ENCODE data around the gene C2orf76. TPM values are rescaled to one million over a fixed set of nuclear protein-coding genes. Genes with fewer than 3 reads are reported as not detected.

Gene C2orf76
- total RNA-seq, 2 donors from 2014 or later, result 10.7 to 10.9 TPM

- no peak for DNase-seq
- no peak overlapping the region for H3K4me3 ChIP-seq (ENCODE audit: low read length)
- WGBS, 2 experiments (ENCODE audit: insufficient coverage in 1 of 2, insufficient read length in 1 of 2), result 89 to 95% methylated on average over 3 to 4 of the region's 4 CpGs
- no peaks in the 10 kb centered on the region for H3K4me1 ChIP-seq (ENCODE audit: control insufficient read depth, insufficient read depth, low read length)
- H3K9me3 ChIP-seq (ENCODE audit: control insufficient read depth, low read length), result peaks cover 8% of the 10 kb centered on the region
- H3K27me3 ChIP-seq (ENCODE audit: control insufficient read depth, insufficient read depth, low read length, poor library complexity, severe bottlenecking), result no peaks in the 10 kb centered on the region
- H3K36me3 ChIP-seq (ENCODE audit: control insufficient read depth, insufficient read depth, low read length), result no peaks in the 10 kb centered on the region
- Mint-ChIP-seq H3K36me3 (ENCODE audit: low read depth) (no peaks in the 10 kb centered on the region), H3K27me3 (ENCODE audit: insufficient read depth) (no peaks in the 10 kb centered on the region), H3K27ac (no peak overlapping the region), H3K4me3 (no peak overlapping the region), H3K9me3 (peaks cover 13% of the 10 kb centered on the region), H3K4me1 (peaks cover 11% of the 10 kb centered on the region)
- TF ChIP-seq, protein P1, sequence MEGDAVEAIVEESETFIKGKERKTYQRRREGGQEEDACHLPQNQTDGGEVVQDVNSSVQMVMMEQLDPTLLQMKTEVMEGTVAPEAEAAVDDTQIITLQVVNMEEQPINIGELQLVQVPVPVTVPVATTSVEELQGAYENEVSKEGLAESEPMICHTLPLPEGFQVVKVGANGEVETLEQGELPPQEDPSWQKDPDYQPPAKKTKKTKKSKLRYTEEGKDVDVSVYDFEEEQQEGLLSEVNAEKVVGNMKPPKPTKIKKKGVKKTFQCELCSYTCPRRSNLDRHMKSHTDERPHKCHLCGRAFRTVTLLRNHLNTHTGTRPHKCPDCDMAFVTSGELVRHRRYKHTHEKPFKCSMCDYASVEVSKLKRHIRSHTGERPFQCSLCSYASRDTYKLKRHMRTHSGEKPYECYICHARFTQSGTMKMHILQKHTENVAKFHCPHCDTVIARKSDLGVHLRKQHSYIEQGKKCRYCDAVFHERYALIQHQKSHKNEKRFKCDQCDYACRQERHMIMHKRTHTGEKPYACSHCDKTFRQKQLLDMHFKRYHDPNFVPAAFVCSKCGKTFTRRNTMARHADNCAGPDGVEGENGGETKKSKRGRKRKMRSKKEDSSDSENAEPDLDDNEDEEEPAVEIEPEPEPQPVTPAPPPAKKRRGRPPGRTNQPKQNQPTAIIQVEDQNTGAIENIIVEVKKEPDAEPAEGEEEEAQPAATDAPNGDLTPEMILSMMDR (conservative IDR thresholded peaks at IDR 0.05), result no peak
- no peak overlapping the region for H3K9ac ChIP-seq (ENCODE audit: extremely low read depth, low read length, poor library complexity, severe bottlenecking)
- H3K27ac ChIP-seq (ENCODE audit: low read depth, low read length), result no peak overlapping the region
Measured at GRCh38 chr2:119409506-119409905, 42.9 kb upstream of the C2orf76 start.

- H3K36me3 Mint-ChIP-seq (ENCODE audit: low read depth), result no peaks in the 10 kb centered on the region
- peaks cover 11% of the 10 kb centered on the region for H3K4me1 Mint-ChIP-seq
- DNase-seq, result peak; percentile 76
- Histone ChIP-seq H3K9ac (ENCODE audit: extremely low read depth, low read length, poor library complexity, severe bottlenecking) (no peak overlapping the region), H3K4me1 (ENCODE audit: control insufficient read depth, insufficient read depth, low read length) (no peaks in the 10 kb centered on the region), H3K27me3 (ENCODE audit: control insufficient read depth, insufficient read depth, low read length, poor library complexity, severe bottlenecking) (no peaks in the 10 kb centered on the region), H3K36me3 (ENCODE audit: control insufficient read depth, insufficient read depth, low read length) (no peaks in the 10 kb centered on the region), H3K27ac (ENCODE audit: low read depth, low read length) (no peak overlapping the region), H3K9me3 (ENCODE audit: control insufficient read depth, low read length) (peaks cover 4% of the 10 kb centered on the region), H3K4me3 (ENCODE audit: low read length) (no peak overlapping the region)
- peak overlapping the region; percentile 24 for H3K4me3 Mint-ChIP-seq
- H3K27ac Mint-ChIP-seq, result peak overlapping the region; percentile 71
- peaks cover 8% of the 10 kb centered on the region for H3K9me3 Mint-ChIP-seq
- TF ChIP-seq, protein P1 (conservative IDR thresholded peaks at IDR 0.05), result no peak
- H3K27me3 Mint-ChIP-seq (ENCODE audit: insufficient read depth), result peaks cover 2% of the 10 kb centered on the region
- 49 to 81% methylated on average over 3 to 5 of the region's 5 CpGs for WGBS, 2 experiments (ENCODE audit: insufficient coverage in 1 of 2, insufficient read length in 1 of 2)
Measured at GRCh38 chr2:119408221-119408619, 41.6 kb upstream of the C2orf76 start.

DNA sequence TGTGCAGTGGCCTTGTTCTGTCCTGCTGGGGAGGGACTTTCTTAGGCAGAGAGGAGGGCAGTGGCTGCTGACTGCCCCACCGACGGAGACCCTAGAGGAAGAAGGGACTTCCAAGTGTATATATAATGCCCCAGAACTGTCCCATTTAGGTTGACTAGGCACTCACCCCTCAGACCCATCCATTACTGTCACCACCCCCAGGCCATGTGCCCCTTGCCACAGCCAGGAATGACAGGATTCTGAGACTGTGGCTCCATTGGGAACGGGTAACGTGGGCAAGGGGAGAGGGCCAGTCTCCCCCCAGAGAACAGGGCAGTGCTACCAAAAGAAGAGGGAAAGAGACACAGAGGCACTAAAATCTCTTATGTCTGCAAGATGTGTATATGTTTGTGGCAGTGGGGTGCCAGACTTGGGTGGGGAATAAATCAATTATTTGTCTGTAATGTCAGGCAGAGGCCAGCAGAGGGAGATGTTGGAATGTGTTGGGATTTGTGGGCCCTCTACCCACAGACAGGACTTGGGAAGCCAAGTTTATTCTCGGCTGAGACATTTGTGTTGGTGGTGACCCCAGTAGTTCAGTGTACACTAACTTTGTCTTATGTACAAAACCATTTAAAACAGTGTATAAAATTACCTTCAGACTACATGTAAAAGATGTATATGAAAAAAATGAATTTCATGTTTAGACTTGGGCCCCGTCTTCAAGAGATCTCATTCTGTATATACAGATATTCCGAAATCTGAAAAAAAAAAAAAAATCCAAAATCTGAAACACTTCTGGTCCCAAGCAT is 41.0 kb upstream of the C2orf76 start:
- no peaks in the 10 kb centered on the region for H3K36me3 Mint-ChIP-seq (ENCODE audit: low read depth)
- peaks cover 8% of the 10 kb centered on the region for H3K9me3 Mint-ChIP-seq
- H3K27ac Mint-ChIP-seq, result peak overlapping the region; percentile 71
- Histone ChIP-seq H3K9ac (ENCODE audit: extremely low read depth, low read length, poor library complexity, severe bottlenecking) (no peak overlapping the region), H3K27me3 (ENCODE audit: control insufficient read depth, insufficient read depth, low read length, poor library complexity, severe bottlenecking) (no peaks in the 10 kb centered on the region), H3K27ac (ENCODE audit: low read depth, low read length) (no peak overlapping the region), H3K36me3 (ENCODE audit: control insufficient read depth, insufficient read depth, low read length) (no peaks in the 10 kb centered on the region), H3K4me1 (ENCODE audit: control insufficient read depth, insufficient read depth, low read length) (no peaks in the 10 kb centered on the region), H3K9me3 (ENCODE audit: control insufficient read depth, low read length) (peaks cover 4% of the 10 kb centered on the region), H3K4me3 (ENCODE audit: low read length) (no peak overlapping the region)
- H3K4me1 Mint-ChIP-seq, result peaks cover 11% of the 10 kb centered on the region
- H3K4me3 Mint-ChIP-seq, result no peak overlapping the region
- peak; percentile 83 for DNase-seq
- 85 to 91% methylated on average over 4 to 7 of the region's 7 CpGs for WGBS, 2 experiments (ENCODE audit: insufficient coverage in 1 of 2, insufficient read length in 1 of 2)
- TF ChIP-seq, protein P1 (conservative IDR thresholded peaks at IDR 0.05), result peak; percentile 84
- peaks cover 2% of the 10 kb centered on the region for H3K27me3 Mint-ChIP-seq (ENCODE audit: insufficient read depth)
